DMS114 treated with DMSO at 0.1 percent for 48 hours (cell line): ENCODE data around the gene IL2RG.

Experiments
- DNase-seq: peaks from one replicate; lab custom pipeline; 2025; ENCODE audit not compliant: unreplicated experiment; lab: John Stamatoyannopoulos, UW

Gene IL2RG

DNA sequence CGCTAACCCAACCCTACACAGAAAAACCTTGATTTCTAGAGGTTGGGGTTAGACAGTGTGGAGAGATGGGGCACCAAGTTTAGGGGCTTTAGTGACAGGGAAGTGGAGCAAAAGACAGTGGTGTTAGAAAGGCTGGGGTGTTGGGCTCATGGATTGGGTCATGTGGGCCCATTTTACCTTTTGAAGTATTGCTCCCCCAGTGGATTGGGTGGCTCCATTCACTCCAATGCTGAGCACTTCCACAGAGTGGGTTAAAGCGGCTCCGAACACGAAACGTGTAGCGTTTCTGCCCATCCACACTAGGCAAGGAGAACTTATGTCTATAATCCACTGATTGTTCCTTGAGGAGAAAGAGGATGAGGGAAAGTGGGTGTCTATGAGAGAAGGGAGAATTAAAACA lies 2.3 kb downstream of the IL2RG start:
- no peak for DNase-seq

DNA sequence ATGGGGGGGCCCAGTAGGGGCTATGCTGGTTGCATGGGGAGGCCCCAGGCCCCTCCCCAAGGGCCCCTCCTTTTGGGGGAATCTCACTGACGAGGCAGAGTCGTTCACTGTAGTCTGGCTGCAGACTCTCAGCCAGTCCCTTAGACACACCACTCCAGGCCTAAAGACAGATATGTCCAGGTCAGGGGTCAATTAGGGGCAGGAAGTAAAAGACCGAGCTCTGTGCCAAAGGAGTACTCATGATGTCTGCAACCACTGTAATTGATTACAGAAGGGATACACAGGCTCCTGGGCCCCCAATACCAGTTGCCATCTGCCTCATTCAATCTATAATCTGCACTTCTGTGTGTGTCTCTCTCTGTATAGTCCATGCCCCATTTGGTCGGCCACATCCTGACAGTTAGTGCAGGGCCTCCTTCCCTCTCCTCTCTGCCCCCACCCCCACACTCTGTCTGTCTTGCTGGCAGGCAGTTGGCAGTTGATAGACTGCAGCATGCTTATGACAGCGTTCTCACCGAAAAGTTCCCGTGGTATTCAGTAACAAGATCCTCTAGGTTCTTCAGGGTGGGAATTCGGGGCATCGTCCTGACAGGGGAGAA lies 3.5 kb downstream of the IL2RG start:
- no peak for DNase-seq

- no peak for DNase-seq
Measured at GRCh38 chrX:71107245-71107644, 4.1 kb downstream of the IL2RG start.

GRCh38 chrX:71106427-71106826 lies 5.0 kb downstream of the IL2RG start, which contains the start of gene CXorf65:
Gene CXorf65, minus strand, starts transcription at chrX:71106740. Its CDS starts 184 bp downstream, at chrX:71106556.
- DNase-seq, result no peak

- DNase-seq, result no peak
Measured at GRCh38 chrX:71105628-71106027, 5.7 kb downstream of the IL2RG start.

DNA sequence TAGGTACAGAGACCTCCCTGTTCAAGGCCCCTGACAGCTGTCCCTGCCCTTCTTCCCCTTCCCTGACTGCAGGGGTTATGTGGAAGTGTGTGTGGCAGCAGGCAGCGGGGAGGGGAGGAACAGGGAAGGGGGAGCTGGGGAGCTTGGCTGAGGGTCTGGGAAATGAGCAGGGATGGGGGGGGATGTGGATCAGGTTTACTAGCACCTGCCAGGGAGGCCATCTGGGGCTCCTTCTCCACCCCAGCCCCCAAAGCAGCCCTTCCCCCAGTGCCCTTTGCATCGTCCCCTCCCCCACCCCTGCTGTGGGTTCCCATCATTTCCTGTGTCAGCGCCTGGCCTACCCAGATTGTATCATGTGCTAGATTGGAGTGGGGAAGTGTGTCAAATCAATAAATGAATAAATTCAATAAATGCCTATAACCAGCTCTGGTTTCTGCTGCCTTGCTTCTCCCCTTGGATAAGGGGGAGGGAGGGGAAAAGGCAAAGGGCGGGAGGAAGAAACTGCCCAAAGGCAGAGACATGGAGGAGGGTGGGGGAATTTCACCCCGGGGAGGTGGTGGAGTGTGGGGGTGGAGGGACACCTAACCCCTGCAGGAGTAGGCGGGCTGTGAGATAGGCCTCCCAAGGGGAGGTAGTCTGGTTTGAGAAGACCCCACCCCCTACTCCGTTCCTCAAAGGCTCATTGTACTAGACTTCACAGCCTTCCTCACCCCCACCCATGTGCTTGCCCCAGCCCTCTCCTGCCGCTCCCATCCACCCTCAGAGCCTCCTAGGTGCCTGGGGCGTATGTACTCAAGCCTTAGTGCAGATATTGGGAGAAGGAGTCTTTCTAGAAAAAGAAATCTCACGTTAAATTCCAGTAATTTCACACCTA lies 8.0 kb downstream of the IL2RG start:
- DNase-seq, result no peak

GRCh38 chrX:71102292-71102691 lies 9.1 kb downstream of the IL2RG start:
- DNase-seq, result no peak

DNA sequence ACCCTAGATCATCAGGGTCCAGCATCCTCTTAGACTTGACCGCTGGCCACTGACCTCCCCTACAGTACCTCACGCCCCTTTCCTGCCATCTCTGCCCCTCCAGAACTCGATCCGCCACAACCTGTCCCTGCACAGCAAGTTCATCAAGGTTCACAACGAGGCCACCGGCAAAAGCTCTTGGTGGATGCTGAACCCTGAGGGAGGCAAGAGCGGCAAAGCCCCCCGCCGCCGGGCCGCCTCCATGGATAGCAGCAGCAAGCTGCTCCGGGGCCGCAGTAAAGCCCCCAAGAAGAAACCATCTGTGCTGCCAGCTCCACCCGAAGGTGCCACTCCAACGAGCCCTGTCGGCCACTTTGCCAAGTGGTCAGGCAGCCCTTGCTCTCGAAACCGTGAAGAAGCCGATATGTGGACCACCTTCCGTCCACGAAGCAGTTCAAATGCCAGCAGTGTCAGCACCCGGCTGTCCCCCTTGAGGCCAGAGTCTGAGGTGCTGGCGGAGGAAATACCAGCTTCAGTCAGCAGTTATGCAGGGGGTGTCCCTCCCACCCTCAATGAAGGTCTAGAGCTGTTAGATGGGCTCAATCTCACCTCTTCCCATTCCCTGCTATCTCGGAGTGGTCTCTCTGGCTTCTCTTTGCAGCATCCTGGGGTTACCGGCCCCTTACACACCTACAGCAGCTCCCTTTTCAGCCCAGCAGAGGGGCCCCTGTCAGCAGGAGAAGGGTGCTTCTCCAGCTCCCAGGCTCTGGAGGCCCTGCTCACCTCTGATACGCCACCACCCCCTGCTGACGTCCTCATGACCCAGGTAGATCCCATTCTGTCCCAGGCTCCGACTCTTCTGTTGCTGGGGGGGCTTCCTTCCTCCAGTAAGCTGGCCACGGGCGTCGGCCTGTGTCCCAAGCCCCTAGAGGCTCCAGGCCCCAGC lies 10.5 kb downstream of the IL2RG start:
- DNase-seq, result no peak

DNA sequence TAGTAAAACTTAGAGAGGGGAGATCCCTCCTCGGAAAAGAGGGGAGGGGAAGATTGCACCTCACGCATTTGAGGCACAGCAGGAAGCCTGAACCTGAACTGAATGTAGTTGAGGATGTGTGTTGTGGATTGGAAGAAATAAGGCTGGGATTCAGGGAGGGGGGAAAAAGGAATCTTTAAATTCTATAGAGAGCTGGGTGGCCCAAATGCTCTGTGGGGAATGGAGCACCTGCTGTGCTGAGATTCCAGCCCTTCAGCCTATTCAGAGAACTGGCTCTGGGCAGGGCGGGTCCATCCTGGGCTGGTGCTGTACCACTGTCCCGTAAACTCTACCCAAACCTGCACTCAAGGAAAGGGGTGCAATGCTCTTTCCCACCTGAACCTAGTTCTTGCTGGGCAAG lies 11.6 kb downstream of the IL2RG start:
- DNase-seq, result no peak

- DNase-seq, result no peak
Measured at GRCh38 chrX:71098951-71099506, 12.3 kb downstream of the IL2RG start.

GRCh38 chrX:71098302-71098701 lies 13.1 kb downstream of the IL2RG start:
- DNase-seq, result peak; percentile 4

DNA sequence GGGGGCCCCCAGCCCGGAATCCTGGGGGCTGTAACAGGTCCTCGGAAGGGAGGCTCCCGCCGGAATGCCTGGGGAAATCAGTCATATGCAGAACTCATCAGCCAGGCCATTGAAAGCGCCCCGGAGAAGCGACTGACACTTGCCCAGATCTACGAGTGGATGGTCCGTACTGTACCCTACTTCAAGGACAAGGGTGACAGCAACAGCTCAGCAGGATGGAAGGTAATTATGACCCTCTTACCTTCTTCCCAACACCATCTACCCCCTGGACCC lies 14.7 kb downstream of the IL2RG start:
- no peak for DNase-seq

GRCh38 chrX:71095981-71096759 lies 15.2 kb downstream of the IL2RG start:
- peak; percentile 34 for DNase-seq

DNA sequence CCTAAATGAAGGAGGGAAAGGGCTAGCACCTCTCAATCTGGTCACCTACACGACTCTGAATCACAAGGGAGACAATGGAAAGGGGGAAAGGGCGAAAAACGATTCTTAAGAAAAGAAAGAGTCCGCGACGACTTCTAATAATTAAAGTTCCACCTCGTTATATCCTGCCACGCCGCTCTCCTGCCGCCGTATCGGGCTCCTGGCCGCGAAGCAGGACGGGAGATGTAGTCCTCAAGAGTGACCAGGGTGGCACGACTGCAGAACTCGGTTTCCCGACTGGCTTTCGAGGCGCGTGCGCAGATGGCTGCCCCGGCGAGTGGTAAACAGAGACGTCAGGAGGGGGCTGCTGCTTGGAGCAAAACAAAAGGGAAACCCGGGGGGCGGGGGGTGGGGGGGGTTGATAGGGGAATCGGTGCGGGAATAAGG lies 15.8 kb downstream of the IL2RG start, which contains the start of gene FOXO4:
TSS of gene FOXO4 (plus strand) at position 297 of the 426 bp plus-strand sequence. CDS start 678 bp downstream, outside the sequence.
- peak; percentile 82 for DNase-seq

DNA sequence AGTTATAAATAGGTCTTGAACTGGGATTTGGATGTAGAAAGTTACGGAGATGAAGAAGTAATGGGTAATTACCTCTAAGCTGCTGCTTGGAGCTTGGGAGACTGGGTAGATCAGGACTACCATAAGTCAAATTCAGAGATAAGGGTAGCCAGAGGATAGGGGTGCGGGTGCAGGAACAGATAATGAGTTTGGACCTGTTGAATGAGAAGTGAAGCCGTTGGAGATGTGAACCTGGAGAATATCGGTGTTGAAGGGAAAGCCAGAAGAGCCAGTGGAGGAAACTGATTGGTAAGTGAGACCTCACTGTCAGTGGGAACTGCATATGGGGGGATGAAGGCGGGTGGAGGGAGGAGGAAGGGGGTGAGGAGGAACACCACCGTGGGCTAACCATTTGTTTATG lies 16.3 kb downstream of the IL2RG start:
- no peak for DNase-seq

- DNase-seq, result no peak
Measured at GRCh38 chrX:71091263-71091662, 20.1 kb downstream of the IL2RG start.

GRCh38 chrX:71085900-71086299 lies 25.5 kb downstream of the IL2RG start:
- DNase-seq, result no peak

GRCh38 chrX:71082822-71083221 lies 28.6 kb downstream of the IL2RG start:
- DNase-seq, result no peak

DNA sequence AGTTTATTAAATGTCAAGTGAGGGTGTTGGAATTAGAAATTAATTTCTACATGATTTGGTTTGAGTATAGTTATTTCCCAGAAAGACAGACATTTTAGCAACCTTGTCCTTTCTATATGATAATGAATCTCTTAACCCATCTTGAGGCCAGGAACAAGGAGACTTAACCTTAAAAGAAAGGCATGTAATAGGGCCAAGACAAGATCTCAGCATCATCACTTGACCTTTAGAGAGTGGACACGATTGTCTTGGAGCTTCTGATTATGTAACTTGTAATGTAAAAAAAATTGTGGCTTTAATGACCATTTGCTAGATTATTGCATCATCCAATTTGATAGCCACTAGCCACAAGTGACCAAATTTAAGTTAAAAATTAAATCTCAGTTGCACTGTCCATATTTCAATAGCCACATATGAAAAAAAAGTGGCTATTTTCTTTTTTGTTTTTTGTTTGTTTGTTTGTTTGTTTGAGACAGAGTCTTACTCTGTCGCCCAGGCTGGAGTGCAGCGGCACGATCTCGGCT lies 29.2 kb downstream of the IL2RG start:
- no peak for DNase-seq
